K562 treated with DMSO at 1 percent for 4 hours (cell line): ENCODE measurements around the gene TMUB2. TPM values are rescaled to one million over a fixed set of nuclear protein-coding genes. Genes with fewer than 3 reads are reported as not detected.

Experiments used
- total RNA-seq: library from RNA; unstranded; fragments of 300-600 nt; gene quantifications from 2 replicates; pipeline ENCODE4 v1.2.3, GENCODE V29; 2022; ENCODE audit not compliant: insufficient read depth

TMUB2 gene
- 21.4 and 22.4 TPM in 2 replicates for total RNA-seq

DNA sequence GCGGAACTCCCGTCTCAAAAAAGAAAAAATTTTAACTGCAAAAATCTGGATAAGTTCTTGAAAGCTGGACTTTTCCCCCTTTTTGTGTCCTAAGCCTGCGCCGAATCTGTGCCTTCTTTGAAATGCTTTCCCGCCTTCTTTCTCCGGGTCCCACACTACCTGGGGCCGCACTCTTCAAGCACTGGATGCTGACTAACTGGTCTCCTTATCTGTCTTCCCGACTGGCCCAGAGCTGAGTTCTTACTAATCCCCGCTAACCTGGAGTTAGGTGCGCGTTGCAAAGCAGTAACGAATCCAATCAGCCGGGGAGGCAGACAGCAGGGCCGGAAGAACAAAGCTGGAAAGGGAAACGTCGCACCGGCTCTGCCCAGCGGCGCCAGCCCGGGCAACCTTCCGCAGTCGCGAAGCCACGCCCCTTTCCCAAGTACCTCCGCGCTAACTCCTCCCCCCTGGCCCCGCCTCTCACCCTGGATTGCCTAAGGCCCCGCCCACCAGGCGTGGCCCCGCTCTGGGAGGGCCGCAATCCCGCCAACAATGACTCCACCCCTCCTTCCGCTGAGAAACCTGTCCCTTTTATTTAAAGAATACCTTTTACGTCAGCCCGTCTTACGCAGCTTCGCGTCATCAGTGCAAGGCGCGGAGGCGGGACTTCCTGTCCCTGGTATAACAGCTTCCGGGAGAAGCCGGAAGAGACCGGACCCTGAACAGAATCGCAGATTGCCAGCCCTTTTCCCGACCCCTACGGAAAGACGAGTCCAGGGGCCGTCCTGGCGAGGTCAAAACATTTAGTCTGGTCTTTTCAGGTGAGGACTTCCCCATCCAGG, at the start of gene TMUB2:
Gene TMUB2, plus strand, starts transcription at position 666 of the 824 bp plus-strand sequence. CDS start 737 bp downstream, outside the sequence.

GRCh38 chr17:44170499-44171201, 16.1 kb upstream of the TMUB2 start, which contains the start of gene ASB16:
TSS of gene ASB16 (plus strand) at chr17:44170704. CDS start at chr17:44170790, 86 bp downstream.

DNA sequence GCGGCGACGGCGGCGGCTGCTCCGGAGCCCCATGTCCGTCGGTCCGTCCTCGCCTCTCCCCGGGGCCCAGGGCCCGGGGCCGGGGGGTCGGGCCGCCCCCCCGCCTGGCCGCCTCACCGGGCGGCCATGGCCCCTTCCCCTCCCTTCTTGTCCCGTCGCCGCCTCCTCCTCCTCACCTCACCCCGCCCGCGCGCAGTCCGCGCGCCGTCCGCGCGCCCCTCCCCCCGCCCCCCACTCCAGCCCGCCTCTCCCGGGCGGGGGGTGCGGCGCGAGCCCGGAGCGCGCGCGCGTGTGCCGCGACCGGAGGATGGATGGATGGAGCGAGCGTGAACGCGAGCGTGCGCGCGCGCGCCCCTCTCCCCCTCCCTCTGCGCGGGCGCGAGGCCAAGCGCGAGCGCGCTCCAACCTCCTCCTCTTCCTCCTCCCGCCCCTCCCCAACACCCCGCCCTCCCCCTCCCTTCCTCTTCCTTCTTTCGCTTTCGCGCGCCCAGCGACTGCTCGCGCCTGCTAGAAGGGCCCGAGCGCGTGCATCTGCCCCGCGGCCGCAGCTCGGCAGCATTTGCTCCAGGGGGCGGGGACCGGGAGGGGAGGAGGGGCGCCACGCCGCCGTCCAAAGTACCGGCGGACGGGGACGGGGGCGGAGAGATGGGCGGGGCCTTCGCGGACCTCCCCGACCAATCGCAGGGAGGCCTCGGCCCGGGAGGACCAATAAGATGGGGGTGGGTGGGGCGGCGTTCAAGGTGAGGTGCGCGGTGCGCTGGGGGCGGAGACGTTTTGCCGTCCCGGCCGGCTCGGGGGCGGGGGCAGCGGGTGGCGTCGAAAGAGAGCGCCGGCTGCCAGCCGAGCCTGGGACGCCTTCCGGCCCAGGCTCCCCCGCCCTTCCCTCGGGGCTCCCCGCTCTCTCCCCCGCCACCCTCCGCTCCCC, 13.0 kb downstream of the TMUB2 start, which contains the start of gene ATXN7L3:
Gene ATXN7L3, minus strand, starts transcription at position 332 of the 925 bp plus-strand sequence. CDS start 1,814 bp downstream, outside the sequence.

DNA sequence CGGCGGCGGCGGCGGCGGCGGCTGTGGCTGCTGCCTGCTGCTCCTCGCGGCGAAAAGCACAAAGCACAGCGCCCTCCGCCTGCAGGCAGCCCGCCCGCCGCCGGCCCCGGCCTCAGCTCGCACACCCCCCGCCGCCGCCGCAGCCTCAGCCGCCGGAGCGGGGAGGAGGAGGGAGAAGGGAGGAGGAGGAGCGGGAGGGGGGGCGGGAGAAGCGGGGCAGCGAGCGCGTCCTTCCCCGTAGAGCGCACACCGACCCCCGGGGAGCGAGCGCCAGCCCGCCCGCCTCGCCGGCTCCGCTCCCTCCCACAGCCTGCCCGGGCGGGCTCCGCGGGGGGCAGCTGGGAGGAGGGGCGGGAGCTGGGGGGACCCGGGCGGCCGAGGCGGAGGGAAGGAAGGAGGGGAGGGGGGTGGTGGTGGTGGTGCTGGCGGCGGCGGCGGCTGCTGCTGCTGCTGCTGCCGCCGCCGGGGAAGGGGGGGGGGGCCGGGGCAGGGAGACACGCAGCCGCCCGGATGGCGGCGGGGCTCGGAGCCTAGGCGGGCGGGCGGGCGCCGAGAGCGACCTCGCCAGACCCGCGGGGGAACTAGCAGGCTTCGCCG, 32.9 kb downstream of the TMUB2 start, which contains the start of gene UBTF:
Gene UBTF, minus strand, starts transcription at position 60 of the 597 bp plus-strand sequence. CDS start 1,446 bp downstream, outside the sequence.

Other genes starting within 250 kb of the TMUB2 start
- gene PPY, start 244.5 kb upstream of the TMUB2 start, total RNA-seq: not detected in 2 replicates
- not detected in 2 replicates for gene PYY, start 233.0 kb upstream of the TMUB2 start, total RNA-seq
- 0.42 TPM in 1 of 2 replicates, not detected in the other for gene NAGS, start 182.3 kb upstream of the TMUB2 start, total RNA-seq
- 51.5 and 53.2 TPM in 2 replicates for gene TMEM101, start 172.0 kb upstream of the TMUB2 start, total RNA-seq
- 23.5 and 32.5 TPM in 2 replicates for gene LSM12, start 120.3 kb upstream of the TMUB2 start, total RNA-seq
- 38.8 TPM in 2 replicates for gene G6PC3, start 116.2 kb upstream of the TMUB2 start, total RNA-seq
- gene HDAC5, start 63.3 kb upstream of the TMUB2 start, total RNA-seq: 36.1 and 51.2 TPM in 2 replicates
- 9.9 and 11.4 TPM in 2 replicates for gene HROB, start 45.0 kb upstream of the TMUB2 start, total RNA-seq
- not detected in 2 replicates for gene ASB16, start 16.3 kb upstream of the TMUB2 start, total RNA-seq
- gene ATXN7L3, start 12.9 kb downstream of the TMUB2 start, total RNA-seq: 46.2 and 59.4 TPM in 2 replicates
- gene UBTF, start 32.7 kb downstream of the TMUB2 start, total RNA-seq: 41.5 and 46.4 TPM in 2 replicates
- gene SLC4A1, start 81.2 kb downstream of the TMUB2 start, total RNA-seq: 14.3 and 22.0 TPM in 2 replicates
- 3.0 TPM in 1 of 2 replicates, not detected in the other for gene RUNDC3A, start 121.6 kb downstream of the TMUB2 start, total RNA-seq
- gene SLC25A39, start 137.9 kb downstream of the TMUB2 start, total RNA-seq: 222 and 250 TPM in 2 replicates
- gene GRN, start 158.3 kb downstream of the TMUB2 start, total RNA-seq: 253 and 280 TPM in 2 replicates
- 14.1 and 14.8 TPM in 2 replicates for gene FAM171A2, start 176.9 kb downstream of the TMUB2 start, total RNA-seq
- 5.1 and 8.4 TPM in 2 replicates for gene ITGA2B, start 202.7 kb downstream of the TMUB2 start, total RNA-seq